Glutamatergic neuron (in vitro differentiated cells): ENCODE measurements around the gene ADARB1. TPM values are rescaled to one million over a fixed set of nuclear protein-coding genes. Genes with fewer than 3 reads are reported as not detected.

ENCODE experiments used
- DNase-seq: peaks from one replicate; pipeline ENCODE4 v3.0.0; 2022
- H3K27ac Mint-ChIP-seq: one replicate; pipeline ENCODE4 v1.8.0; 2020; ENCODE audit warnings: mild to moderate bottlenecking, mixed read lengths, inconsistent platforms; ENCODE audit not compliant: unreplicated experiment
- H3K27me3 Mint-ChIP-seq: one replicate; pipeline ENCODE4 v1.8.0; 2020; ENCODE audit warnings: mild to moderate bottlenecking, moderate library complexity, mixed read lengths, inconsistent platforms; ENCODE audit not compliant: unreplicated experiment
- H3K36me3 Mint-ChIP-seq: one replicate; pipeline ENCODE4 v1.8.0; 2020; ENCODE audit warnings: mild to moderate bottlenecking, mixed read lengths, inconsistent platforms; ENCODE audit not compliant: unreplicated experiment
- H3K4me1 Mint-ChIP-seq: one replicate; pipeline ENCODE4 v1.8.0; 2020; ENCODE audit warnings: mild to moderate bottlenecking, low read depth, mixed read lengths, inconsistent platforms; ENCODE audit not compliant: unreplicated experiment
- H3K4me3 Mint-ChIP-seq: one replicate; pipeline ENCODE4 v1.8.0; 2020; ENCODE audit warnings: mild to moderate bottlenecking, mixed read lengths, inconsistent platforms; ENCODE audit not compliant: unreplicated experiment
- H3K9me3 Mint-ChIP-seq: one replicate; pipeline ENCODE4 v1.8.0; 2020; ENCODE audit warnings: mild to moderate bottlenecking, moderate library complexity, mixed read lengths, inconsistent platforms; ENCODE audit not compliant: unreplicated experiment
- total RNA-seq: library from RNA; stranded (reverse); fragmentation: NEBNext Ultra II Directional; extraction: Animal tissue kit (Norgen Biotek cat#: 25700); gene quantifications from one replicate; pipeline ENCODE4 v1.2.1, GENCODE V29; 2021; ENCODE audit not compliant: unreplicated experiment
- TF ChIP-seq, protein P1 (sequence below): fragments of 200-600 bp; sonication (generic); IDR thresholded peaks from one replicate; pipeline ENCODE4 v1.5.0; 2021; ENCODE audit not compliant: partially characterized antibody, unreplicated experiment

ADARB1 gene
- total RNA-seq, 1 donor from 2014 or later: 49.2 TPM

DNA sequence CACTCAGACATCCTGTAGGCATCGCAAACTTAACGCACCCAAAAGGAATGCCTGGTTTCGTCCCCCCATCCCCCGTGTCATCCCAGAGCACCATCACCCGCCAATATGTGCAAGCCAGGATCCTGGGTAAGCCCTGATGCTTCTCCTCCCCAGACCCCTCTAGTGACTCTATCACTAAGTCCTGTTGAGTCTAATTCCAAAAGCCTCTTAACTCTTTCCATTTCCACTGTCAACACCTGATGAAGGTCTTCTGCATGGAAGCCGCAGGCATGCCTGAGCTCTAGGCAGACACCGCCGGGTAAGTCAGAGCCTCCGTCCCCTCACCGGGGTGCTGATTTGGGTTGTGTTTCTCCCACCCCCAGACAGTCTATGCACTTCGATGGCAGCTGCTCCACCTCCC is 5.3 kb upstream of the ADARB1 start:
- peaks cover 3% of the 10 kb centered on the region for H3K9me3 Mint-ChIP-seq
- no peak overlapping the region for H3K27ac Mint-ChIP-seq
- H3K4me3 Mint-ChIP-seq: no peak overlapping the region
- TF ChIP-seq, protein P1, sequence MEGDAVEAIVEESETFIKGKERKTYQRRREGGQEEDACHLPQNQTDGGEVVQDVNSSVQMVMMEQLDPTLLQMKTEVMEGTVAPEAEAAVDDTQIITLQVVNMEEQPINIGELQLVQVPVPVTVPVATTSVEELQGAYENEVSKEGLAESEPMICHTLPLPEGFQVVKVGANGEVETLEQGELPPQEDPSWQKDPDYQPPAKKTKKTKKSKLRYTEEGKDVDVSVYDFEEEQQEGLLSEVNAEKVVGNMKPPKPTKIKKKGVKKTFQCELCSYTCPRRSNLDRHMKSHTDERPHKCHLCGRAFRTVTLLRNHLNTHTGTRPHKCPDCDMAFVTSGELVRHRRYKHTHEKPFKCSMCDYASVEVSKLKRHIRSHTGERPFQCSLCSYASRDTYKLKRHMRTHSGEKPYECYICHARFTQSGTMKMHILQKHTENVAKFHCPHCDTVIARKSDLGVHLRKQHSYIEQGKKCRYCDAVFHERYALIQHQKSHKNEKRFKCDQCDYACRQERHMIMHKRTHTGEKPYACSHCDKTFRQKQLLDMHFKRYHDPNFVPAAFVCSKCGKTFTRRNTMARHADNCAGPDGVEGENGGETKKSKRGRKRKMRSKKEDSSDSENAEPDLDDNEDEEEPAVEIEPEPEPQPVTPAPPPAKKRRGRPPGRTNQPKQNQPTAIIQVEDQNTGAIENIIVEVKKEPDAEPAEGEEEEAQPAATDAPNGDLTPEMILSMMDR: no peak
- peaks cover 4% of the 10 kb centered on the region for H3K27me3 Mint-ChIP-seq
- DNase-seq: no peak
- H3K36me3 Mint-ChIP-seq: no peaks in the 10 kb centered on the region
- no peaks in the 10 kb centered on the region for H3K4me1 Mint-ChIP-seq

DNA sequence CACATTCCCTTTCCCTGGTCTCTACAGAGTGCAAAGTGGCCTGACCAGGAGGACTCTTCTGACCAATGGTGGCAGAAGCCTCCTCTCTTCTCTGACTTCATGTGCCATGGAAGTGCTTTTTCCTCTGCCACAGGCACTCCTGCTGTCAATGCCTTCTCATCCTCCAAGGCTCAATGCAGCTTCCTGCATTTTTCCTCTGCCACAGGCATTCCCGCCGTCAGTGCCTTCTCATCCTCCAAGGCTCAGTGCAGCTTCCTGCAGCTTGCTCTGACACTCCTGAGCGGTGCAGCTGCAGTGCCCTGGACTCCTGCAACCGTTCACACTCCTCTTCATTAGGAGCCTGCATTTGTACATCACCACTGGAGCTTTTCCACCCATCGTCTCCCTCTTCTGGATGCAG is 4.7 kb upstream of the ADARB1 start:
- H3K9me3 Mint-ChIP-seq: peaks cover 3% of the 10 kb centered on the region
- H3K4me3 Mint-ChIP-seq: no peak overlapping the region
- TF ChIP-seq, protein P1: no peak
- no peak overlapping the region for H3K27ac Mint-ChIP-seq
- H3K36me3 Mint-ChIP-seq: no peaks in the 10 kb centered on the region
- H3K27me3 Mint-ChIP-seq: peaks cover 4% of the 10 kb centered on the region
- no peak for DNase-seq
- no peaks in the 10 kb centered on the region for H3K4me1 Mint-ChIP-seq

- DNase-seq: no peak
- no peak overlapping the region for H3K4me3 Mint-ChIP-seq
- peaks cover 7% of the 10 kb centered on the region for H3K4me1 Mint-ChIP-seq
- H3K27me3 Mint-ChIP-seq: peaks cover 7% of the 10 kb centered on the region
- TF ChIP-seq, protein P1: no peak
- H3K27ac Mint-ChIP-seq: no peak overlapping the region
- H3K36me3 Mint-ChIP-seq: no peaks in the 10 kb centered on the region
- H3K9me3 Mint-ChIP-seq: peaks cover 6% of the 10 kb centered on the region
These were observed 3.1 kb upstream of the ADARB1 start for GRCh38 chr21:45071078-45071873.

DNA sequence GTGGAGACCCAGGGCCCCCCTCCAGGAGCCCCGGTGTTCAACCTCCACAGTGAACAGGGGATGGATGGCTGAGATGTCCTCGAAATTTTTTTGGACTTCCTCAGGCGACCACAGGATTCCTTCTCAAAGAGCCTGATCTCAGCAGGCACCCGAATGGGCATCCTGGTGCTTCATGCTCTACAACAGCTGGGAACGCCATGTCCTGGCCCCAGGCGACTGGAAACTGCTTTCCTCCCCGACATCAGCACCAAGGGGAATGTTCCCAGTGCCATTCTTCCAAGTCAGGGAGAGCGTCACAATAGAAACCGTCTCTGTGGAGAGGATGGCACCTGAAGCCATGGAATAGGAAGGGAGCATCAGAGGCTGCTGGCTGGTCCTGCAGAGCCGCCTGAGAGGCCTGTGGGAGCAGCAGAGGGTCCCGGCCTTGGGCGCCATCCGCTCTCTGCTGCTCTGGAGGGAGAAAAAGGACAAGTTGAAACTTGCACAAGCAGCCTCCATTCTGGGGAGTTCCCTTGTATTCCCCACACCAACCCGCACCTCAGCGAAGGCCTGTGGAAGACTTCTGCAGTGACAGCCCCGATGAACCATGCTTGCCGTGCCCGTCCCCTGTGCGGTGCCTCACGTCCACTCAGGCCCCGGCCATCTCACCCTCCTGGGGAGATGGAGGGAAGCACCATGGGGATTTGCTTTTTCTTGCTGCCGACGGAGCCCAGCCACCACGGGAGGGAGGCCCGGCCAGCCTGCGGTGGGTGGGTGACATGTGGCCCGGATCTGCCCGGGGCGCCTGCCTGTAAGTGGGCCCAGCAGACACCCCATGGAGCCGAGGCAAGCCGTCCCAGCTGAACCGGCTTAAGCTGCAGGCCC is 2.3 kb upstream of the ADARB1 start:
- Mint-ChIP-seq H3K9me3 (peaks cover 6% of the 10 kb centered on the region), H3K4me3 (no peak overlapping the region), H3K4me1 (peaks cover 11% of the 10 kb centered on the region), H3K27me3 (peaks cover 7% of the 10 kb centered on the region), H3K36me3 (no peaks in the 10 kb centered on the region), H3K27ac (no peak overlapping the region)
- TF ChIP-seq, protein P1: no peak
- no peak for DNase-seq

GRCh38 chr21:45072738-45073300 is 1.6 kb upstream of the ADARB1 start:
- Mint-ChIP-seq H3K27me3 (peaks cover 7% of the 10 kb centered on the region), H3K27ac (no peak overlapping the region), H3K4me1 (peaks cover 11% of the 10 kb centered on the region), H3K36me3 (no peaks in the 10 kb centered on the region), H3K9me3 (peaks cover 6% of the 10 kb centered on the region), H3K4me3 (no peak overlapping the region)
- TF ChIP-seq, protein P1: no peak
- no peak for DNase-seq
